K562 (cell line): ENCODE results near the gene IPO9. TPM values are rescaled to one million over a fixed set of nuclear protein-coding genes. Genes with fewer than 3 reads are reported as not detected.

Experiments used
- ARID2 ChIP-seq: fragments of 450-650 bp; IDR thresholded peaks from 2 replicates; pipeline ENCODE4 v1.6.1; 2017; ENCODE audit warnings: antibody characterized with exemption, mild to moderate bottlenecking
- CHD4 ChIP-seq: fragments of 200-600 bp; sonication (generic); IDR thresholded peaks from 3 replicates; pipeline ENCODE4 v1.6.1; 2012; ENCODE audit warnings: low read depth, mild to moderate bottlenecking, mixed read lengths, low read length, inconsistent platforms; ENCODE audit not compliant: insufficient read depth, insufficient replicate concordance, poor library complexity, severe bottlenecking
- HDAC2 ChIP-seq: fragments of 450-650 bp; IDR thresholded peaks from 2 replicates; pipeline ENCODE4 v1.6.1; 2016; ENCODE audit warnings: mild to moderate bottlenecking
- MAZ ChIP-seq, 2 experiments: fragments of 450-650 bp in 1 of 2; sonication (generic) in 1 of 2; formaldehyde crosslinking; IDR thresholded peaks in 1 of 2; conservative IDR thresholded peaks in 1 of 2; 2 replicates each; pipeline versions ENCODE4 v1.4.0 to v1.5.0; 2020; ENCODE audit warnings: mild to moderate bottlenecking in 1 of 2, missing genetic modification reagents in 1 of 2
- MTA3 ChIP-seq: fragments of 450-650 bp; formaldehyde crosslinking; IDR thresholded peaks from 2 replicates; pipeline ENCODE4 v1.6.1; 2017; ENCODE audit warnings: mild to moderate bottlenecking, borderline replicate concordance
- NBN ChIP-seq: fragments of 450-650 bp; IDR thresholded peaks from 2 replicates; pipeline ENCODE4 v1.6.1; 2016; ENCODE audit warnings: low read depth, mild to moderate bottlenecking
- NFIX ChIP-seq: fragments of 250-450 bp; sonication (Bioruptor Pico); IDR thresholded peaks from 2 replicates; pipeline ENCODE4 v1.4.0; 2020; ENCODE audit warnings: low read depth, mild to moderate bottlenecking, moderate library complexity
- POLR2A ChIP-seq: fragments of 450-650 bp; conservative IDR thresholded peaks from 2 replicates; pipeline ENCODE4 v1.6.1; 2016
- RB1 ChIP-seq: fragments of 450-650 bp; IDR thresholded peaks from 2 replicates; pipeline ENCODE4 v1.6.1; 2017; ENCODE audit warnings: low read depth, mild to moderate bottlenecking
- SMAD3 ChIP-seq: fragments of 450-650 bp; formaldehyde crosslinking; conservative IDR thresholded peaks from 2 replicates; pipeline ENCODE4 v1.4.0; 2020; ENCODE audit warnings: mild to moderate bottlenecking
- SRSF7 ChIP-seq: fragments of 200-400 bp; formaldehyde crosslinking; optimal IDR thresholded peaks from 2 replicates; pipeline ENCODE3; 2017; ENCODE audit warnings: mild to moderate bottlenecking, low read depth, low read length
- SUPT5H ChIP-seq: fragments of 450-650 bp; IDR thresholded peaks from 2 replicates; pipeline ENCODE4 v1.6.1; 2016
- ZKSCAN1 ChIP-seq: fragments of 150-350 bp; IDR thresholded peaks from 2 replicates; pipeline ENCODE4 v1.6.1; 2016; ENCODE audit warnings: low read depth, low read length
- ZNF133 ChIP-seq: fragments of 250-450 bp; sonication (Bioruptor Pico); IDR thresholded peaks from 2 replicates; pipeline ENCODE4 v1.4.0; 2020; ENCODE audit warnings: mild to moderate bottlenecking
- ZNF778 ChIP-seq: fragments of 450-650 bp; formaldehyde crosslinking; IDR thresholded peaks from 2 replicates; pipeline ENCODE4 v1.4.0; 2020; ENCODE audit warnings: mild to moderate bottlenecking, moderate library complexity
- ZSCAN32 ChIP-seq: fragments of 450-650 bp; formaldehyde crosslinking; IDR thresholded peaks from 2 replicates; pipeline ENCODE4 v1.4.0; 2020; ENCODE audit warnings: mild to moderate bottlenecking, moderate library complexity
- ZZZ3 ChIP-seq: fragments of 450-650 bp; IDR thresholded peaks from 2 replicates; pipeline ENCODE4 v1.6.1; 2016; ENCODE audit warnings: antibody characterized with exemption, mild to moderate bottlenecking, moderate library complexity
- polyA plus RNA-seq, 8 experiments: library from polyadenylated mRNA; depleted of rRNA in 4 of 8; stranded (reverse) in 5 of 8; unstranded in 3 of 8; fragments of >200 nt; fragmentation: Nextera tagmentation in 2 of 8; fragmentation: Illumina TruSeq in 1 of 8; extraction: Ambion mirVana in 2 of 8; extraction: Trizol in 1 of 8; gene quantifications; 2 replicates each; pipeline versions ENCODE4 v1.2.1 to v1.2.3, GENCODE V29; 2011 to 2014; ENCODE audit warnings: inconsistent platforms in 1 of 8, missing spikeins in 1 of 8
- total RNA-seq, 7 experiments: library from RNA; depleted of rRNA in 6 of 7; stranded (reverse); fragments of >200 nt in 6 of 7; fragmentation: Illumina TruSeq in 2 of 7; extraction: Trizol in 2 of 7; gene quantifications; 2 replicates each; pipeline versions ENCODE4 v1.2.1 to v1.2.3, GENCODE V29; 2011 to 2021; ENCODE audit warnings: low replicate concordance in 1 of 7
- TF ChIP-seq, protein P1 (sequence below): sonication (generic); formaldehyde crosslinking; IDR thresholded peaks from 2 replicates; pipeline ENCODE4 v1.8.0; 2022; ENCODE audit warnings: mild to moderate bottlenecking, missing genetic modification reagents
- TF ChIP-seq, protein P2 (sequence below): sonication (generic); formaldehyde crosslinking; IDR thresholded peaks from 2 replicates; pipeline ENCODE4 v1.8.0; 2022; ENCODE audit warnings: mild to moderate bottlenecking, missing genetic modification reagents, borderline replicate concordance
- TF ChIP-seq, protein P3 (sequence below): sonication (generic); formaldehyde crosslinking; IDR thresholded peaks from 2 replicates; pipeline ENCODE4 v1.8.1; 2022; ENCODE audit warnings: missing genetic modification reagents
- TF ChIP-seq, protein P4 (sequence below): fragments of 450-650 bp; IDR thresholded peaks from 2 replicates; pipeline ENCODE4 v1.6.1; 2014; ENCODE audit warnings: low read depth, mild to moderate bottlenecking, moderate library complexity, borderline replicate concordance

IPO9 gene
- total and polyA plus RNA-seq, 9 of the 15 experiments (the other 6 are each of a cell fraction or from before 2014, with no cell fraction given) = 27.9 to 78.6 (median 43.9) TPM

DNA sequence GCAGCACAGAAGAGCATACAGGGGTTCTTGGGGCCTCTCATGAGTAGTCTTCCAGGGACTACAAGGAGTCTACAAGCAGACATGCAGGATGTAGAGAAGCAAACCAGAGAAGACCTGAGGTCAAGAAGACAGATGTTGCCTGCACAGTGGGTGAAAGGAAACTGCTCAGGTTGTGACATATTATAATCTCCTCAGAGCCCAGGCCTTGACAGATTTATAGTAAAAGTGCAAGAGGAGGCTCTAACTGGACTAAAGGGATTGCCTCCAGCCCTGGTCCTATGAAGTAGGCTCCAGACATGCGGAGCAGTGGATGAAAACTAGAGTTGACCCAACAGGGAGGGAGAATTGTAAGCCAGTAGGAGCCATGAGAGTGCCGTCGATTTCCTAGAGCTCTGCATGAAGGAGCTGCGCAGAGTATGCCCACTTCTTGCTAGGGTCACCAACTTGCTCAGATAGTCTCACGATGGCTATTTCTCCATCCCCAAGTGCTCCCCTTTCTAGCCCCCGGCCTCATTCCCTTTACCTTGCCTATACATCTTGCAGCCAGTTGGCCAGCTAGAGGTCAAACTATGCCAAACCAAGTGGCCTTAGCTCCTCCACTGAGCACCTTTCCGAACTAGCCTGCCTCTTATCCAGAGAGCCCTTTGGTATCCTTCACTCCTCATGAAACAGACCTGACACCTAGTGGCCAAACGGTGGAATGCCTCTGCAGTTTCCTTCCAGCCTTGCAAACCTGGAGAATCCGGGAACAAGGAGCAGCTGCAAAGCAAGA lies 36.2 kb upstream of the IPO9 start (continued):
- TF ChIP-seq, protein P1, sequence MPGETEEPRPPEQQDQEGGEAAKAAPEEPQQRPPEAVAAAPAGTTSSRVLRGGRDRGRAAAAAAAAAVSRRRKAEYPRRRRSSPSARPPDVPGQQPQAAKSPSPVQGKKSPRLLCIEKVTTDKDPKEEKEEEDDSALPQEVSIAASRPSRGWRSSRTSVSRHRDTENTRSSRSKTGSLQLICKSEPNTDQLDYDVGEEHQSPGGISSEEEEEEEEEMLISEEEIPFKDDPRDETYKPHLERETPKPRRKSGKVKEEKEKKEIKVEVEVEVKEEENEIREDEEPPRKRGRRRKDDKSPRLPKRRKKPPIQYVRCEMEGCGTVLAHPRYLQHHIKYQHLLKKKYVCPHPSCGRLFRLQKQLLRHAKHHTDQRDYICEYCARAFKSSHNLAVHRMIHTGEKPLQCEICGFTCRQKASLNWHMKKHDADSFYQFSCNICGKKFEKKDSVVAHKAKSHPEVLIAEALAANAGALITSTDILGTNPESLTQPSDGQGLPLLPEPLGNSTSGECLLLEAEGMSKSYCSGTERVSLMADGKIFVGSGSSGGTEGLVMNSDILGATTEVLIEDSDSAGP (CRISPR knock-in tag) = 0 out of 2 replicates have a peak, but pooled peaks have one; percentile 54
- peak; percentile 61; the same call in 1 of the 2 replicates for TF ChIP-seq NBN
- peak; percentile 88 for TF ChIP-seq ZKSCAN1
- no peak for TF ChIP-seq SRSF7
- no peak for TF ChIP-seq ZNF778 (CRISPR knock-in tag)
- peak; percentile 71 for TF ChIP-seq RB1
- TF ChIP-seq MTA3 = no peak
- TF ChIP-seq NFIX (CRISPR knock-in tag) = no peak
- no peak for TF ChIP-seq POLR2A
- TF ChIP-seq MAZ (CRISPR knock-in tag; conservative IDR thresholded peaks at IDR 0.05 in 1 of 2, IDR thresholded peaks at IDR 0.05 in 1 of 2) = peak in 1 of 2 experiments; percentile 60; a peak in 1 of 4 replicates
- no peak for TF ChIP-seq SUPT5H
- no peak for TF ChIP-seq CHD4
- TF ChIP-seq ARID2 = peak; percentile 94
- TF ChIP-seq HDAC2 = no peak
- no peak for TF ChIP-seq ZZZ3
- TF ChIP-seq ZSCAN32 (CRISPR knock-in tag) = no peak
- TF ChIP-seq, protein P2, sequence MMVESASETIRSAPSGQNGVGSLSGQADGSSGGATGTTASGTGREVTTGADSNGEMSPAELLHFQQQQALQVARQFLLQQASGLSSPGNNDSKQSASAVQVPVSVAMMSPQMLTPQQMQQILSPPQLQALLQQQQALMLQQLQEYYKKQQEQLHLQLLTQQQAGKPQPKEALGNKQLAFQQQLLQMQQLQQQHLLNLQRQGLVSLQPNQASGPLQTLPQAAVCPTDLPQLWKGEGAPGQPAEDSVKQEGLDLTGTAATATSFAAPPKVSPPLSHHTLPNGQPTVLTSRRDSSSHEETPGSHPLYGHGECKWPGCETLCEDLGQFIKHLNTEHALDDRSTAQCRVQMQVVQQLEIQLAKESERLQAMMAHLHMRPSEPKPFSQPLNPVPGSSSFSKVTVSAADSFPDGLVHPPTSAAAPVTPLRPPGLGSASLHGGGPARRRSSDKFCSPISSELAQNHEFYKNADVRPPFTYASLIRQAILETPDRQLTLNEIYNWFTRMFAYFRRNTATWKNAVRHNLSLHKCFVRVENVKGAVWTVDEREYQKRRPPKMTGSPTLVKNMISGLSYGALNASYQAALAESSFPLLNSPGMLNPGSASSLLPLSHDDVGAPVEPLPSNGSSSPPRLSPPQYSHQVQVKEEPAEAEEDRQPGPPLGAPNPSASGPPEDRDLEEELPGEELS (CRISPR knock-in tag) = no peak
- TF ChIP-seq, protein P3, sequence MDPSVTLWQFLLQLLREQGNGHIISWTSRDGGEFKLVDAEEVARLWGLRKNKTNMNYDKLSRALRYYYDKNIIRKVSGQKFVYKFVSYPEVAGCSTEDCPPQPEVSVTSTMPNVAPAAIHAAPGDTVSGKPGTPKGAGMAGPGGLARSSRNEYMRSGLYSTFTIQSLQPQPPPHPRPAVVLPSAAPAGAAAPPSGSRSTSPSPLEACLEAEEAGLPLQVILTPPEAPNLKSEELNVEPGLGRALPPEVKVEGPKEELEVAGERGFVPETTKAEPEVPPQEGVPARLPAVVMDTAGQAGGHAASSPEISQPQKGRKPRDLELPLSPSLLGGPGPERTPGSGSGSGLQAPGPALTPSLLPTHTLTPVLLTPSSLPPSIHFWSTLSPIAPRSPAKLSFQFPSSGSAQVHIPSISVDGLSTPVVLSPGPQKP (CRISPR knock-in tag) = no peak
- TF ChIP-seq, protein P4, sequence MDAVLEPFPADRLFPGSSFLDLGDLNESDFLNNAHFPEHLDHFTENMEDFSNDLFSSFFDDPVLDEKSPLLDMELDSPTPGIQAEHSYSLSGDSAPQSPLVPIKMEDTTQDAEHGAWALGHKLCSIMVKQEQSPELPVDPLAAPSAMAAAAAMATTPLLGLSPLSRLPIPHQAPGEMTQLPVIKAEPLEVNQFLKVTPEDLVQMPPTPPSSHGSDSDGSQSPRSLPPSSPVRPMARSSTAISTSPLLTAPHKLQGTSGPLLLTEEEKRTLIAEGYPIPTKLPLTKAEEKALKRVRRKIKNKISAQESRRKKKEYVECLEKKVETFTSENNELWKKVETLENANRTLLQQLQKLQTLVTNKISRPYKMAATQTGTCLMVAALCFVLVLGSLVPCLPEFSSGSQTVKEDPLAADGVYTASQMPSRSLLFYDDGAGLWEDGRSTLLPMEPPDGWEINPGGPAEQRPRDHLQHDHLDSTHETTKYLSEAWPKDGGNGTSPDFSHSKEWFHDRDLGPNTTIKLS = 0 out of 2 replicates have a peak, but pooled peaks have one; percentile 23
- TF ChIP-seq ZNF133 (CRISPR knock-in tag) = no peak
- TF ChIP-seq SMAD3 = no peak
